Upper lobe of right lung (tissue), 1 donor: ENCODE data around the gene GABBR1. TPM values are rescaled to one million over a fixed set of nuclear protein-coding genes. Genes with fewer than 3 reads are reported as not detected.

Experiments used
- ATAC-seq: fragments of 200-7000 bp; cut with Tn5 transposase; one replicate; pipeline ENCODE4 v1.9.1; 2020; ENCODE audit warnings: mild to moderate bottlenecking, moderate library complexity
- DNase-seq: peaks from one replicate; pipeline ENCODE4 v3.0.0-alpha.2; 2020
- H3K27ac ChIP-seq: fragments of 200-600 bp; one replicate; pipeline ENCODE4 v1.8.0; 2022
- H3K27me3 ChIP-seq: fragments of 200-600 bp; one replicate; pipeline ENCODE4 v1.8.0; 2022; ENCODE audit warnings: mild to moderate bottlenecking
- H3K36me3 ChIP-seq: fragments of 200-600 bp; one replicate; pipeline ENCODE4 v1.8.0; 2022
- H3K4me1 ChIP-seq: fragments of 200-600 bp; one replicate; pipeline ENCODE4 v1.8.0; 2022
- H3K4me3 ChIP-seq: fragments of 200-600 bp; one replicate; pipeline ENCODE4 v1.8.0; 2022; ENCODE audit warnings: mild to moderate bottlenecking
- H3K9me3 ChIP-seq: fragments of 200-600 bp; one replicate; pipeline ENCODE4 v1.8.0; 2022
- intact Hi-C: fragments of 100-400 bp; cut with DNase I; formaldehyde crosslinking; loops from one replicate; pipeline ENCODE4 v1.11.0; 2022
- total RNA-seq: library from RNA; stranded (reverse); fragmentation: NEBNext Ultra II Directional; extraction: Animal tissue kit (Norgen Biotek cat#: 25700); gene quantifications from one replicate; pipeline ENCODE4 v1.2.1, GENCODE V29; 2021
- TF ChIP-seq, protein P1 (sequence below): fragments of 200-600 bp; IDR thresholded peaks from one replicate; pipeline ENCODE4 v1.8.0; 2022; ENCODE audit warnings: antibody characterized with exemption
- donor health status: DM: no; HTN: yes; CAD: no; lungs with severe emphysema.

GABBR1 gene
- total RNA-seq, 1 donor from 2014 or later, result 40.1 TPM

DNA sequence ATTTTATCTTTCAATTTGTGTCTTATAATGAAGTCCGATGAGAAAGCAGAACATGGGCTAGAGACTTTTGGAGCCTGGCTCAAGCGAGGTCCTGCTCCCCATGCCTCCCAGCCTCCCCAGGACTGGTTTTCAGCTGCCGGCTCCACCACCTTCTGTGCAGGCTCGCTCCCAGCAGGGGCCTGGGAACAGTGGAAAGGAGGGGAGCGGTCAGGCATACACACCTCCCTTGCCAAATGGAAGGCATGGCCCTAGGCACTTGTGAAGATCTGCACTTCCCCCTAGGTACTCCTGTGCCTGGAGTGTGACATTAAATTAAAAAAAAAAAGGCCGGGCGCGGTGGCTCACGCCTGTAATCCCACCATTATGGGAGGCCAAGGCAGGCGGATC is 19.2 kb upstream of the GABBR1 start:
- peaks cover 9% of the 10 kb centered on the region for H3K27me3 ChIP-seq

DNA sequence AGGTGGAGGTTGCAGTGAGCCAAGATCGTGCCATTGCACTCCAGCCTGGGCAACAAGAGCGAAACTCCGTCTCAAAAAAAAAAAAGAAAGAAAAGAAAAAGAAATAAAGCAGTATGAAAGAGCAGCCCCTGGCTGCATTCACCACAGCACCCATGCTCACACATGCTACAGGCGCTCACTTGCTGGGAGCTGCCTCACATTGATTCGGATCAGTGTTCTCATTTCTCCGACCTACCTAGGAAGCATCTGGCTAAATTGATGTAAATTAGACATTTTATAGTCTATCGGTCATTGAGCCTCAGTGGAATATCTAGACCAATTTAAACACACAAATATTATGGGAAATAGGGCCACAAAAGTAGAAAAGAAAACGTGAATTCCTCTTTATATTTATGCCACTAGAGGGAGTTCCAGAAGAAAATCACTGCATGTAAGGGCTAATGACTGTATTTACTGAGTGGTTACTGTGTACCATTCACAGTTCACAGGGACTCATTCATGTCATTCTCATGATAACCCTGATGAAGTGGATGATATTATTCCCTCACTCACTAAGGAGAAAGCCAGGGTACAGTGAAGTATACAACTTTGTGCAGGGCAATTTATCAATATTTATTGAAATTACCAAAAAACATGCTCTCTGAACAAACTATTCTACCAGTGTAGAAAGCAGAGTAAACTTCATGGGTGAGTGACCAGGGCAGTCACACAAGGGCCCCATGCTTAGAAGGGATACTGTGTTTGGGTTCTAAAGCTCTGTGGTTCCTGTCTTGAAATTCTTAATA is 18.6 kb upstream of the GABBR1 start:
- Histone ChIP-seq H3K36me3 (no peaks in the 10 kb centered on the region), H3K4me3 (no peak overlapping the region), H3K4me1 (peaks cover 4% of the 10 kb centered on the region), H3K27ac (no peak overlapping the region), H3K9me3 (no peaks in the 10 kb centered on the region), H3K27me3 (peaks cover 4% of the 10 kb centered on the region)
- ATAC-seq (peak; percentile 13), DNase-seq (no peak)
- TF ChIP-seq, protein P1, sequence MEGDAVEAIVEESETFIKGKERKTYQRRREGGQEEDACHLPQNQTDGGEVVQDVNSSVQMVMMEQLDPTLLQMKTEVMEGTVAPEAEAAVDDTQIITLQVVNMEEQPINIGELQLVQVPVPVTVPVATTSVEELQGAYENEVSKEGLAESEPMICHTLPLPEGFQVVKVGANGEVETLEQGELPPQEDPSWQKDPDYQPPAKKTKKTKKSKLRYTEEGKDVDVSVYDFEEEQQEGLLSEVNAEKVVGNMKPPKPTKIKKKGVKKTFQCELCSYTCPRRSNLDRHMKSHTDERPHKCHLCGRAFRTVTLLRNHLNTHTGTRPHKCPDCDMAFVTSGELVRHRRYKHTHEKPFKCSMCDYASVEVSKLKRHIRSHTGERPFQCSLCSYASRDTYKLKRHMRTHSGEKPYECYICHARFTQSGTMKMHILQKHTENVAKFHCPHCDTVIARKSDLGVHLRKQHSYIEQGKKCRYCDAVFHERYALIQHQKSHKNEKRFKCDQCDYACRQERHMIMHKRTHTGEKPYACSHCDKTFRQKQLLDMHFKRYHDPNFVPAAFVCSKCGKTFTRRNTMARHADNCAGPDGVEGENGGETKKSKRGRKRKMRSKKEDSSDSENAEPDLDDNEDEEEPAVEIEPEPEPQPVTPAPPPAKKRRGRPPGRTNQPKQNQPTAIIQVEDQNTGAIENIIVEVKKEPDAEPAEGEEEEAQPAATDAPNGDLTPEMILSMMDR, result peak; percentile 63
- intact Hi-C loops, result no loop called here

More for the DNA sequence above, 19.2 kb upstream of the GABBR1 start:
- Histone ChIP-seq H3K9me3 (no peaks in the 10 kb centered on the region), H3K4me1 (peaks cover 4% of the 10 kb centered on the region), H3K36me3 (no peaks in the 10 kb centered on the region), H3K4me3 (no peak overlapping the region), H3K27ac (no peak overlapping the region)
- intact Hi-C loops, result no loop called here
- DNase-seq, result no peak
- ATAC-seq, result no peak
- TF ChIP-seq, protein P1, result no peak

DNA sequence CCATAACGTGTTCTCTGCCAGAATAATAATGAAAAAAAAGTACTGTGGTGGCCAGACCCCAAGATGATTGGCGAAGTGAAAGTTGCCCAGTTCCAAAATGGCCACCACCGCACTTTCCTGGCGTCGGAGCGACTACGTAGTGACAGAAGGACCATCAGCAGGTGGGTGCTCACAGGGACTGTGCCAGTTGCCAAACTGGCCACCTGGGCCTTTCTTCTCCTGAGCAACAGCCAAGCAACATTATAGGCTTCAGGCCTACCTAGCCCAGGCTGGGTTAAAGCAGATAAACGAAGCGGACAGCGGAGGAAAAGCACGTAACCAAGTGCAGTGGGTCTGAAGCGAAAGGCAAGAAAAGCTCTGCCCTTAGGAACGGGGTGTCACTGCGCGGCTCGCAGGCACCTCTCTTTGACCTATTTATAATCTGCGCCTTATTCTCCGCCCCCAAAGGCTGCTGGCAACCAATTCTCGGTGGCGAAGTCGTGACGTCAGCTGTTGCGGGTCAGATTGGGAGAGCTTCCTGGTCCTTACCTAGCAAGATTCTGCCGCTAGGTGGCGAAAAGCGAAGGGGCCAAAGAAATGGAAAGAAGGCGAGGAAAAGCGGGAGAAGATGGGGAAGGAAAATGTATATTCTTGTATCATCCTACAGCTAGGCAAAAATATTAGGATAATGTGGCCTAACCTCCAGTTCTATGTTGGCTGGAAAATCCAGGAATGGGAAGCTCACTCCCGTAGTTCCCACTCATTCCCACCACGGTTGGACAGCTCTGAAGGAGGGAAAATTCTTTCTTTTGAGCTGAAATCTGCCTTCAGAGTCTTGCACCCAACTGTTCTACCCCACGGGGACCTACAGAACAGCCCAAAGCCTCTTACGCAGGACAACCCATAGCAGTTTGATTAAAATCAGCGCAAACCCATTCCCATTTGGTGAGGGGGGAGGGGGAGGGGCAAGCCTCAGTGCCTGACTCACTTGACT is 17.0 kb upstream of the GABBR1 start:
- Histone ChIP-seq H3K4me3 (peak overlapping the region; percentile 53), H3K27me3 (peaks cover 4% of the 10 kb centered on the region), H3K27ac (peak overlapping the region; percentile 92), H3K36me3 (no peaks in the 10 kb centered on the region), H3K4me1 (peaks cover 4% of the 10 kb centered on the region), H3K9me3 (no peaks in the 10 kb centered on the region)
- TF ChIP-seq, protein P1, result peak; percentile 94
- DNase-seq (peak; percentile 97), ATAC-seq (peak; percentile 97)
- intact Hi-C loops, result no loop called here

DNA sequence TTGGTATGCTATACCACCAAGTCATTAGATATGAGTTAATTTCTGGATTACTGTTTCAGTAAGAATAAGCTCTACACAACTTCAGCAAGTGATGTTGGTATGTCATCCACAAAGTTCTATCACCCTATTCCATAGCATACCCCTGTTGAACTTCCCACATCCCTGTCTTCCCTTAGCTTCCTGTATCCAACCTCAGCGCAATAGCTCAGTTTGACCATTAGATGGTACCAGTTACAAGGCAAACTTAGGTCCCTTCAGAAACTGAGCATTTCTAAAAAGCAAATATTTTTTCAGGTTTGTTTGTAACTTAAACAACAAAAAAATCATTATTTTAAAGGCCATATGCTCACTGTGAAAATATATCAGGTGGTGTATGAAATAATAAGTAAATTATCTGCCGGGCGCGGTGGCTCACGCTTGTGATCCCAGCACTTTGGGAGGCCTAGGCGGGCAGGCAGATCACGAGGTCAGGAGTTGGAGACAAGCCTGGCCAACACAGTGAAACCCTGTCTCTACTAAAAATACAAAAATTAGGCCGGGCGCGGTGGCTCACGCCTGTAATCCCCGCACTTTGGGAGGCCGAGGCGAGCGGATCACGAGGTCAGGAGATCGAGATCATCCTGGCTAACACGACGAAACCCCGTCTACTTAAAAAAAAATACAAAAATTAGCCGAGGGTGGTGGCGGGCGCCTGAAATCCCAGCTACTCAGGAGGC is 15.1 kb upstream of the GABBR1 start:
- Histone ChIP-seq H3K27me3 (no peaks in the 10 kb centered on the region), H3K4me3 (no peak overlapping the region), H3K9me3 (no peaks in the 10 kb centered on the region), H3K4me1 (no peaks in the 10 kb centered on the region), H3K27ac (no peak overlapping the region), H3K36me3 (no peaks in the 10 kb centered on the region)
- ATAC-seq (no peak), DNase-seq (no peak)
- TF ChIP-seq, protein P1, result peak; percentile 51
- intact Hi-C loops, result no loop called here

DNA sequence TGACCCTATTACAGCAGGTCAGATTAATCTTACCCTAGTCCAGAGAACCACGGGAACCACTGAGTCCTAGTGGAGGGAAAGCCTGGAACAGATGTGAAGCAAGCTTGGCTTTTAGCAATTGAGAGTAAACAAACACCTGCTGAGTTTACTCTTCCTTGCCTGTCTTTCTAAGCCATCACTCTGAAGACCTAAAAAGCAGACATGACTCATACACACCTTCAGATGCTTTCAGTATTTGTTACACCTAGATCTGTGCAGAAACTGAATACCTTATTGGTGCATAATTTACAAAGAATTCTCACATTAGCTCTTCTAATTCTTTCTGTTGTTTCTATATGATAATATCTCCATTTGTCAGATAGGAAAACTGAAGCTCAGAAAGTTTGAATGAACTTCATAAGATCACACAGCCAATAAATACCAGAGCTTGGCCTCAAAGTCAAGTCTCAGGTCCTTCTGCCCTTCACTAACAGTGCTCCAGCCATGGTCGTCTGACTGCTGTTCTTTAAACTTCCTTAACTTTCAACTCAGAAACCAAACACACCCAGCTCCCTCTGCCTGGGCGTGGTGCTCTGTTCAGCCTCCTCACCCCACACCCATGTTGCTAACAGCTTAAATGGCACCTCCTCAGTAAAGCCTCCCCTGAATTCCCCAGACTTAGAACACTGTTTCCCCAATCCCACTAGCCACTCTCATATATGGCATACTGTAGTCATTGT is 8.6 kb upstream of the GABBR1 start:
- Histone ChIP-seq H3K4me3 (no peak overlapping the region), H3K36me3 (no peaks in the 10 kb centered on the region), H3K9me3 (no peaks in the 10 kb centered on the region), H3K27ac (no peak overlapping the region), H3K27me3 (no peaks in the 10 kb centered on the region), H3K4me1 (no peaks in the 10 kb centered on the region)
- DNase-seq (no peak), ATAC-seq (peak; percentile 73)
- intact Hi-C loops, result no loop called here
- TF ChIP-seq, protein P1, result no peak
